HCT116 (cell line): Measurements from ENCODE around the gene RTF1. TPM values are rescaled to one million over a fixed set of nuclear protein-coding genes. Genes with fewer than 3 reads are reported as not detected.

Source experiments
- ATAC-seq: fragments of 200-7000 bp; cut with Tn5 transposase; 2 replicates; pipeline ENCODE4 v1.9.1; 2020; ENCODE audit warnings: mild to moderate bottlenecking, moderate library complexity
- BruUV-seq: library from RNA; stranded (reverse); fragments of 400-500 nt; replicated peaks from 2 replicates; lab custom pipeline; 2021; lab: Mats Ljungman, UMichigan
- CTCF ChIA-PET: fragments of 300-600 bp; sonication (Branson Sonifier 250); formaldehyde crosslinking; loops from one replicate; lab custom pipeline; 2021; ENCODE audit warnings: antibody characterized with exemption; lab: Charles Lee
- POLR2A ChIA-PET: fragments of 300-600, 350-600 bp; sonication (Branson Sonifier 250); formaldehyde crosslinking; loops from one replicate; lab custom pipeline; 2021; ENCODE audit warnings: antibody characterized with exemption; lab: Charles Lee
- RAD21 ChIA-PET, 2 experiments: fragments of 300-600 bp; sonication (Branson Sonifier 250); formaldehyde crosslinking; loops; one replicate each; lab custom pipeline; 2023; ENCODE audit warnings: low total read pairs in 2 of 2; ENCODE audit not compliant: uncharacterized antibody in 2 of 2, unreplicated experiment in 2 of 2, low non-redundant PET in 1 of 2; lab: Charles Lee
- DNase-seq: peaks from one replicate; pipeline ENCODE4 v3.0.0-alpha.2; 2010; ENCODE audit warnings: low read depth, low spot score
- H2AFZ ChIP-seq: fragments of 200-600 bp; shearing (Covaris generic), sonication (generic); 2 replicates; pipeline ENCODE4 v1.6.1; 2017; ENCODE audit warnings: low read depth, mixed run types, mixed read lengths, antibody characterized with exemption, low read length; ENCODE audit not compliant: poor library complexity, severe bottlenecking
- H3K27ac ChIP-seq: 2 replicates; pipeline ENCODE4 v1.5.1; 2012; ENCODE audit warnings: low read depth, low read length
- H3K27me3 ChIP-seq: fragments of 200-600 bp; sonication (generic); 2 replicates; pipeline ENCODE4 v1.6.1; 2016; ENCODE audit warnings: mixed run types, low read length, mixed read lengths; ENCODE audit not compliant: insufficient read depth
- H3K36me3 ChIP-seq, 2 experiments: fragments of 200-500 bp in 1 of 2; fragments of 200-600 bp in 1 of 2; sonication (Bioruptor generic) in 1 of 2; sonication (generic) in 1 of 2; 2 replicates each; pipeline versions ENCODE4 v1.5.1 to v1.6.1; 2014 to 2016; ENCODE audit warnings: low read length in 2 of 2, inconsistent platforms in 1 of 2, mixed read lengths in 1 of 2, mixed run types in 1 of 2; ENCODE audit not compliant: insufficient read depth in 2 of 2, control insufficient read depth in 1 of 2
- H3K4me1 ChIP-seq, 2 experiments: fragments of 200-600 bp in 1 of 2; sonication (generic) in 1 of 2; 2 replicates each; pipeline versions ENCODE4 v1.5.1 to v1.6.1; 2012 to 2017; ENCODE audit warnings: low read length in 2 of 2, inconsistent platforms in 1 of 2, mild to moderate bottlenecking in 1 of 2, mixed read lengths in 1 of 2, mixed run types in 1 of 2, moderate library complexity in 1 of 2; ENCODE audit not compliant: insufficient read depth in 2 of 2, control insufficient read depth in 1 of 2
- H3K4me2 ChIP-seq: fragments of 200-600 bp; sonication (generic); 2 replicates; pipeline ENCODE4 v1.6.1; 2017; ENCODE audit warnings: mixed run types, low read length, mixed read lengths
- H3K4me3 ChIP-seq, 2 experiments: fragments of 200-600 bp in 1 of 2; sonication (generic) in 1 of 2; replicated peaks in 1 of 2; 2 replicates each; pipeline ENCODE4 v1.5.1; 2011 to 2016; ENCODE audit warnings: low read length in 2 of 2, control low read depth in 1 of 2, low read depth in 1 of 2, mild to moderate bottlenecking in 1 of 2, mixed read lengths in 1 of 2, mixed run types in 1 of 2
- H3K79me2 ChIP-seq: fragments of 200-600 bp; sonication (generic); 2 replicates; pipeline ENCODE4 v1.6.1; 2017; ENCODE audit warnings: mild to moderate bottlenecking, mixed run types, low read length, moderate library complexity, mixed read lengths; ENCODE audit not compliant: insufficient read depth
- H3K9ac ChIP-seq: fragments of 200-600 bp; sonication (generic); 2 replicates; pipeline ENCODE4 v1.6.1; 2016; ENCODE audit warnings: low read length, mixed read lengths
- H3K9me2 ChIP-seq: fragments of 200-600 bp; sonication (generic), shearing (Covaris generic); 2 replicates; pipeline ENCODE4 v1.6.1; 2017; ENCODE audit warnings: mixed run types, mild to moderate bottlenecking, moderate library complexity; ENCODE audit not compliant: insufficient read depth
- H3K9me3 ChIP-seq, 2 experiments: fragments of 200-500 bp in 1 of 2; fragments of 200-600 bp in 1 of 2; sonication (Bioruptor generic) in 1 of 2; sonication (generic) in 1 of 2; 2 replicates each; pipeline ENCODE4 v1.6.1; 2014 to 2017; ENCODE audit warnings: low read length in 2 of 2, mixed read lengths in 2 of 2, inconsistent platforms in 1 of 2, low read depth in 1 of 2, mild to moderate bottlenecking in 1 of 2, mixed run types in 1 of 2, moderate library complexity in 1 of 2; ENCODE audit not compliant: control insufficient read depth in 1 of 2, insufficient read depth in 1 of 2
- H4K20me1 ChIP-seq: fragments of 200-600 bp; sonication (generic), shearing (Covaris generic); 2 replicates; pipeline ENCODE4 v1.6.1; 2017; ENCODE audit warnings: mixed run types, mild to moderate bottlenecking, moderate library complexity; ENCODE audit not compliant: insufficient read depth
- EZH2 ChIP-seq: fragments of 200-600 bp; sonication (generic); IDR thresholded peaks from 2 replicates; pipeline ENCODE4 v1.6.1; 2017; ENCODE audit warnings: antibody characterized with exemption, mixed run types
- EZH2phosphoT487 ChIP-seq: fragments of 200-600 bp; IDR thresholded peaks from 2 replicates; pipeline ENCODE4 v1.6.1; 2018; ENCODE audit warnings: antibody characterized with exemption, borderline replicate concordance
- FOSL1 ChIP-seq: IDR thresholded peaks from 2 replicates; pipeline ENCODE4 v1.6.1; 2012; ENCODE audit warnings: low read depth
- JUND ChIP-seq: IDR thresholded peaks from 2 replicates; pipeline ENCODE4 v1.6.1; 2012
- POLR2AphosphoS5 ChIP-seq: IDR thresholded peaks from 2 replicates; pipeline ENCODE4 v1.6.1; 2011; ENCODE audit warnings: mild to moderate bottlenecking, low read depth, low read length, moderate library complexity
- SRF ChIP-seq: IDR thresholded peaks from 2 replicates; pipeline ENCODE4 v1.6.1; 2012; ENCODE audit warnings: low read depth
- TCF7L2 ChIP-seq: IDR thresholded peaks from 2 replicates; pipeline ENCODE4 v1.7.0; 2011; ENCODE audit warnings: borderline replicate concordance, inconsistent platforms; ENCODE audit not compliant: insufficient read depth, insufficient read length; ENCODE audit errors: extremely low read depth
- YY1 ChIP-seq: IDR thresholded peaks from 2 replicates; pipeline ENCODE4 v1.6.1; 2011; ENCODE audit warnings: low read length, low read depth, moderate library complexity, mild to moderate bottlenecking; ENCODE audit not compliant: insufficient replicate concordance; ENCODE audit errors: extremely low read depth
- ZNF274 ChIP-seq: fragments of 200-500 bp; sonication (Bioruptor generic); IDR thresholded peaks from 2 replicates; pipeline ENCODE4 v1.6.1; 2014; ENCODE audit warnings: mild to moderate bottlenecking, low read depth, low read length, inconsistent platforms
- intact Hi-C: fragments of 100-400 bp; cut with micrococcal nuclease; formaldehyde crosslinking; loops from 2 replicates; pipeline ENCODE4 v1.10.0; 2022
- total RNA-seq: library from RNA; stranded (reverse); gene quantifications from one replicate; pipeline ENCODE4 v1.2.1, GENCODE V29; 2021; ENCODE audit not compliant: unreplicated experiment

The RTF1 gene
- total RNA-seq, 1 experiment from 2014 or later: 27.5 TPM

DNA sequence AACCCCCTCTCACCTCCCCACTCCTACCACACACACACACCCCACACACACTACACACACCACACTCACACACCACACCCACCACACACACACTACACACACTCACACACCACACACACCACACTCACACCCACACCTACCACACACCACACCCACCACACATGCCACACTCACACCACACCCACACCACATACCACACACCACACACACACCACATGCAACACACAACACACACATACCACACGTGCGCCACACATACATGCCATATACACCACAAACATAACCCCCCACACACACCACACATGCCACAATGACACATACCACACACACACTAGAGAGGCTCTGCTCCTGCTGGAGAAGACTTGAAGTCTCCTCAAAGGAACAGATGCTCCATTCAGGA is 70.9 kb downstream of the RTF1 start:
- ChIA-PET RAD21 (no interaction called here), CTCF (no interaction called here)

DNA sequence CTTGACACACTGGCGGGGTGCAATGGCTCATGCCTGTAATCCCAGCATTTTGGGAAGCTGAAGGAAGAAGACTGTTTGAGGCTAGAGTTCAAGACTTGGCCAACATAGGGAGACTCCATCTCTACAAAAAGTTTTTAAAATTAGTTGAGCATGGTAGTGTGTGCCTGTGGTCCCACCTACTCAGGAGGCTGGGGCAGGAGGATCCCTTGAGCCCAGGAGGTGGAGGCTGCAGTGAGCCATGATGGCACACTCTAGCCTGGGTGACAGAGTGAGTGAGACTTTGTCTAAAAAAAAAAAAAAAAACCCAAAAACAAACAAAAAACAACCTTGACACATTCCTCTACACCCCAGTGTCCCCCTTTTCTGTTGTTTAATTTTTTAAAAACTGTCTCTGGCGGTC is 72.7 kb downstream of the RTF1 start:
- intact Hi-C loops: no loop called here
- no peaks in the 10 kb centered on the region for H3K9me2 ChIP-seq
- no peaks in the 10 kb centered on the region for H3K9me3 ChIP-seq
- H4K20me1 ChIP-seq: no peaks in the 10 kb centered on the region
- H2AFZ ChIP-seq: no peak overlapping the region
- TF ChIP-seq YY1 (no peak), TCF7L2 (no peak), ZNF274 (no peak), JUND (no peak), SRF (no peak), POLR2AphosphoS5 (no peak), EZH2phosphoT487 (no peak)
- BruUV-seq: no TSS peak
- ChIA-PET RAD21 (no interaction called here), POLR2A (interaction anchor here (0.7 to 1.4 kb wide), 2 partner anchors 11 to 55 kb away, joined by 3 to 4 read pairs; partner anchors contain the start of gene RPAP1), CTCF (interaction anchor here (0.7 kb wide), 1 partner anchor 114 kb away, joined by 3 read pairs; no protein-coding TSS in a partner anchor)
- H3K27me3 ChIP-seq: no peaks in the 10 kb centered on the region
- H3K27ac ChIP-seq: no peak overlapping the region
- H3K4me3 ChIP-seq: no peak overlapping the region
- no peak for ATAC-seq
- H3K79me2 ChIP-seq: no peaks in the 10 kb centered on the region
- H3K4me1 ChIP-seq: peaks cover 37 to 70% of the 10 kb centered on the region in 2 experiments
- H3K9ac ChIP-seq: no peak overlapping the region
- no peaks in the 10 kb centered on the region for H3K36me3 ChIP-seq
- H3K4me2 ChIP-seq: peak overlapping the region; percentile 60
- DNase-seq: no peak

More for the DNA sequence above, 70.9 kb downstream of the RTF1 start:
- BruUV-seq: no TSS peak
- POLR2A ChIA-PET: no interaction called here
- H3K79me2 ChIP-seq: no peaks in the 10 kb centered on the region
- no peak for TF ChIP-seq ZNF274
- TF ChIP-seq EZH2: no peak
- no peak for TF ChIP-seq SRF
- no peak for TF ChIP-seq YY1
- TF ChIP-seq EZH2phosphoT487: no peak
- TF ChIP-seq FOSL1: no peak
- TF ChIP-seq, all 23 proteins: peak for 0
- intact Hi-C loops: no loop called here
- H3K27me3 ChIP-seq: no peaks in the 10 kb centered on the region
- no peaks in the 10 kb centered on the region for H3K9me3 ChIP-seq
- no peak overlapping the region for H3K9ac ChIP-seq
- H3K36me3 ChIP-seq: peaks cover 0 to 4% of the 10 kb centered on the region in 2 experiments; a peak in 1 of 4 replicates
- no peaks in the 10 kb centered on the region for H3K9me2 ChIP-seq
- H3K4me3 ChIP-seq: no peak overlapping the region
- DNase-seq (no peak), ATAC-seq (no peak)
- no peak overlapping the region for H3K27ac ChIP-seq
- H2AFZ ChIP-seq: no peak overlapping the region
- H3K4me2 ChIP-seq: no peak overlapping the region
- H3K4me1 ChIP-seq: peaks cover 34 to 54% of the 10 kb centered on the region in 2 experiments
- no peaks in the 10 kb centered on the region for H4K20me1 ChIP-seq
